PC-9 (cell line): ENCODE results near the gene ZNF99. TPM values are rescaled to one million over a fixed set of nuclear protein-coding genes. Genes with fewer than 3 reads are reported as not detected.
"Not testable (repeated sequence)": the region's sequence is repeated elsewhere in the genome, so short reads cannot be mapped to it uniquely, and the experiment has no call there.

ENCODE experiments used
- BruUV-seq: library from RNA; stranded (reverse); fragments of 400-500 nt; replicated peaks from 2 replicates; lab custom pipeline; 2021; lab: Mats Ljungman, UMichigan
- CTCF ChIA-PET: fragments of 300-600 bp; sonication (Branson Sonifier 250); formaldehyde crosslinking; loops from one replicate; lab custom pipeline; 2022; ENCODE audit warnings: antibody characterized with exemption; lab: Charles Lee
- POLR2A ChIA-PET: fragments of 300-600 bp; sonication (Branson Sonifier 250); formaldehyde crosslinking; loops from one replicate; lab custom pipeline; 2022; ENCODE audit warnings: antibody characterized with exemption; ENCODE audit not compliant: unreplicated experiment; lab: Charles Lee
- DNase-seq, 2 experiments: peaks; one replicate each; pipeline versions ENCODE4 v3.0.0 to v3.0.0-alpha.2; 2015 to 2022; ENCODE audit warnings: mixed read lengths in 1 of 2
- H2AFZ ChIP-seq: fragments of 200-600 bp; sonication (generic); 2 replicates; pipeline ENCODE4 v1.8.1; 2017; ENCODE audit warnings: antibody characterized with exemption
- H3F3A ChIP-seq: fragments of 200-600 bp; sonication (generic); 2 replicates; pipeline ENCODE4 v1.8.1; 2017; ENCODE audit warnings: antibody characterized with exemption, mild to moderate bottlenecking, low read depth; ENCODE audit not compliant: insufficient read depth
- H3K27ac ChIP-seq: fragments of 200-600 bp; sonication (generic); 2 replicates; pipeline ENCODE4 v1.6.1; 2016; ENCODE audit warnings: mixed run types
- H3K27me3 ChIP-seq: fragments of 200-600 bp; sonication (generic); 2 replicates; pipeline ENCODE4 v1.6.1; 2016; ENCODE audit warnings: low read depth, mixed run types; ENCODE audit not compliant: insufficient read depth
- H3K36me3 ChIP-seq: fragments of 200-600 bp; sonication (generic); 2 replicates; pipeline ENCODE4 v1.6.1; 2016; ENCODE audit warnings: low read depth, mixed run types
- H3K4me1 ChIP-seq: fragments of 200-600 bp; sonication (generic); replicated peaks from 2 replicates; pipeline ENCODE4 v1.6.1; 2016; ENCODE audit warnings: mixed run types; ENCODE audit not compliant: insufficient read depth
- H3K4me2 ChIP-seq: fragments of 200-600 bp; sonication (generic); 2 replicates; pipeline ENCODE4 v1.6.1; 2017; ENCODE audit warnings: mixed run types
- H3K4me3 ChIP-seq: fragments of 200-600 bp; sonication (generic); 2 replicates; pipeline ENCODE4 v1.6.1; 2016; ENCODE audit warnings: mixed run types
- H3K79me2 ChIP-seq: fragments of 200-600 bp; sonication (generic); 2 replicates; pipeline ENCODE4 v1.6.1; 2017; ENCODE audit warnings: low read depth, mixed run types
- H3K9me2 ChIP-seq: fragments of 200-600 bp; sonication (generic); 2 replicates; pipeline ENCODE4 v1.8.1; 2017; ENCODE audit warnings: mild to moderate bottlenecking; ENCODE audit not compliant: insufficient read depth
- H3K9me3 ChIP-seq: fragments of 200-600 bp; sonication (generic); 2 replicates; pipeline ENCODE4 v1.8.1; 2016; ENCODE audit warnings: low read depth; ENCODE audit not compliant: insufficient read depth
- H4K20me1 ChIP-seq: fragments of 200-600 bp; sonication (generic); 2 replicates; pipeline ENCODE4 v1.8.1; 2017; ENCODE audit not compliant: insufficient read depth
- EZH2 ChIP-seq: fragments of 200-600 bp; sonication (generic); IDR thresholded peaks from 2 replicates; pipeline ENCODE4 v1.8.0; 2017; ENCODE audit warnings: antibody characterized with exemption, low read depth
- intact Hi-C: fragments of 100-400 bp; cut with micrococcal nuclease; formaldehyde crosslinking; loops from one replicate; pipeline ENCODE4 v1.10.0; 2022; ENCODE audit not compliant: unreplicated experiment
- total RNA-seq: library from RNA; stranded (reverse); gene quantifications from 2 replicates; pipeline ENCODE4 v1.2.3, GENCODE V29; 2021
- TF ChIP-seq, protein P1 (sequence below): fragments of 200-600 bp; sonication (generic); conservative IDR thresholded peaks from 2 replicates; pipeline ENCODE4 v1.6.1; 2017; ENCODE audit warnings: mixed run types, antibody characterized with exemption, mild to moderate bottlenecking, moderate library complexity

Gene ZNF99
- total RNA-seq, 1 experiment from 2014 or later, result not detected

DNA sequence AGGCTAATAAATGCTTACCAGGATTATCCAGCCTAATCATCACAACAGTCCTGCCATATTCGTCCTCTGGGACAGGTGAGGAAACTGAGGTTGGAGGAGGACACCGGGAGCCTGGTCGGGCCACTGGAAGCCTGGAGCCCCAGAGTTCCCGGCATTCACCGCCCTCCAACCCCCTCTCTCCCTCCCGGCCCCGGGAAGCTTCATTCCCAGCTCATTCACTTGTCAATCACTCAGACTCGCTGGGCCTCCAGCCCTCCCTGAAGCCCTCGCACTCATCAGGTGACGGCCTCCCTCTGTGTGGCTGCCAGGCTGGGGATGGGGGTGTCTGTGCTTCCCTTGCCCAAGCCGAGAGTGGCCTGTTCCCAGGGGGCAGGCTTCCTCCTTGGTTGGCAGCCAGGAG, 22.5 kb upstream of the ZNF99 start:
- POLR2A ChIA-PET, result no interaction called here

DNA sequence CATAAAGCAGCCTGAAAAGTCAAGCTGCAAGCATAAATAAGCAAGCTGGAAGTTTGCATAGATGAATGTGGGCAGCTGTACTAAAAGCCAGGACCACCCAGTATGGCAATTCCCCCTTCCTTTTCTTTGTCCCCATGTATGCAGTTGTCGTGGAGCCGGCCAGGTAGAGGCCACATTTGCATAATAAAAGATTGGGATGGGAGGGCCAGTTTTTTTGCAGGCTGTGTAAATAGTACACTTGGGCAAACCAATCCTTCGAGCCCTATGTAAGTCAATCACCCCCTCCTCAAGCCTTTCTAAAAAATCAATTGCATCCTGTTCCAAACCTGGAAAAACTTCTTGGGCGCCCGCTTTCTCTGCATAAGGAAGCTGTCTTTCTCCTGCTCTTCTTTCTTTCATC, 13.1 kb upstream of the ZNF99 start:
- Histone ChIP-seq H3K4me1 (no peaks in the 10 kb centered on the region), H3K27ac (no peak overlapping the region), H3K4me3 (no peak overlapping the region), H3K4me2 (no peak overlapping the region), H2AFZ (no peak overlapping the region), H3F3A (no peaks in the 10 kb centered on the region), H3K79me2 (no peaks in the 10 kb centered on the region), H4K20me1 (no peaks in the 10 kb centered on the region), H3K36me3 (no peaks in the 10 kb centered on the region), H3K27me3 (no peaks in the 10 kb centered on the region), H3K9me2 (no peaks in the 10 kb centered on the region), H3K9me3 (no peaks in the 10 kb centered on the region)
- CTCF ChIA-PET, result no interaction called here
- no TSS peak for BruUV-seq
- TF ChIP-seq EZH2, result no peak
- TF ChIP-seq, protein P1, sequence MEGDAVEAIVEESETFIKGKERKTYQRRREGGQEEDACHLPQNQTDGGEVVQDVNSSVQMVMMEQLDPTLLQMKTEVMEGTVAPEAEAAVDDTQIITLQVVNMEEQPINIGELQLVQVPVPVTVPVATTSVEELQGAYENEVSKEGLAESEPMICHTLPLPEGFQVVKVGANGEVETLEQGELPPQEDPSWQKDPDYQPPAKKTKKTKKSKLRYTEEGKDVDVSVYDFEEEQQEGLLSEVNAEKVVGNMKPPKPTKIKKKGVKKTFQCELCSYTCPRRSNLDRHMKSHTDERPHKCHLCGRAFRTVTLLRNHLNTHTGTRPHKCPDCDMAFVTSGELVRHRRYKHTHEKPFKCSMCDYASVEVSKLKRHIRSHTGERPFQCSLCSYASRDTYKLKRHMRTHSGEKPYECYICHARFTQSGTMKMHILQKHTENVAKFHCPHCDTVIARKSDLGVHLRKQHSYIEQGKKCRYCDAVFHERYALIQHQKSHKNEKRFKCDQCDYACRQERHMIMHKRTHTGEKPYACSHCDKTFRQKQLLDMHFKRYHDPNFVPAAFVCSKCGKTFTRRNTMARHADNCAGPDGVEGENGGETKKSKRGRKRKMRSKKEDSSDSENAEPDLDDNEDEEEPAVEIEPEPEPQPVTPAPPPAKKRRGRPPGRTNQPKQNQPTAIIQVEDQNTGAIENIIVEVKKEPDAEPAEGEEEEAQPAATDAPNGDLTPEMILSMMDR, result no peak
- POLR2A ChIA-PET, result no interaction called here
- intact Hi-C loops, result no loop called here
- DNase-seq, result no peak

More for the DNA sequence above, 22.5 kb upstream of the ZNF99 start:
- intact Hi-C loops, result no loop called here
- Histone ChIP-seq H3K4me1 (no peaks in the 10 kb centered on the region), H3K4me3 (no peak overlapping the region), H4K20me1 (no peaks in the 10 kb centered on the region), H3K9me2 (no peaks in the 10 kb centered on the region), H3K27me3 (no peaks in the 10 kb centered on the region), H3K27ac (no peak overlapping the region), H3K4me2 (no peak overlapping the region), H3K36me3 (no peaks in the 10 kb centered on the region), H3K79me2 (no peaks in the 10 kb centered on the region), H3K9me3 (no peaks in the 10 kb centered on the region), H3F3A (no peaks in the 10 kb centered on the region), H2AFZ (no peak overlapping the region)
- TF ChIP-seq, protein P1, result no peak
- TF ChIP-seq EZH2, result no peak
- no peak for DNase-seq
- no TSS peak for BruUV-seq
- CTCF ChIA-PET, result no interaction called here

DNA sequence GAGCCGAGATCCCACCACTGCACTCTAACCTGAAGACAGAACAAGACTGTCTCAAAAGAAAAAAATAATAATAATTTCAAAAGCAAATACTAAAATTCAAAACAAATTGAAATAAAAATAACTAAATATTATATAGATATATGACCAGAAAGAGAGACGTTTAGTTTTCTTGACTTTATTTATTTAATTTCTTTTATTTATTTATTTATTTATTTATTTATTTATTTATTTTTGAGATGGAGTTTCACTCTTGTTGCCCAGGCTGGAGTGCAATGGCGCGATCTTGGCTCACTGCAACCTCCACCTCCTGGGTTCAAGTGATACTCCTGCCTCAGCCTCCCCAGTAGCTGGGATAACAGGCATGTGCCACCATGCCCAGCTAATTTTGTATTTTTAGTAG, 8.9 kb upstream of the ZNF99 start:
- H3K36me3 ChIP-seq, H2AFZ ChIP-seq, BruUV-seq, H3K9me2 ChIP-seq, H3K4me1 ChIP-seq, H4K20me1 ChIP-seq, H3K79me2 ChIP-seq, H3F3A ChIP-seq, H3K27ac ChIP-seq, CTCF ChIA-PET, DNase-seq, H3K4me3 ChIP-seq, intact Hi-C loops, POLR2A ChIA-PET, H3K4me2 ChIP-seq, H3K27me3 ChIP-seq, H3K9me3 ChIP-seq: not testable (repeated sequence)
